ENCODE results near the gene QPCTL.

DNA sequence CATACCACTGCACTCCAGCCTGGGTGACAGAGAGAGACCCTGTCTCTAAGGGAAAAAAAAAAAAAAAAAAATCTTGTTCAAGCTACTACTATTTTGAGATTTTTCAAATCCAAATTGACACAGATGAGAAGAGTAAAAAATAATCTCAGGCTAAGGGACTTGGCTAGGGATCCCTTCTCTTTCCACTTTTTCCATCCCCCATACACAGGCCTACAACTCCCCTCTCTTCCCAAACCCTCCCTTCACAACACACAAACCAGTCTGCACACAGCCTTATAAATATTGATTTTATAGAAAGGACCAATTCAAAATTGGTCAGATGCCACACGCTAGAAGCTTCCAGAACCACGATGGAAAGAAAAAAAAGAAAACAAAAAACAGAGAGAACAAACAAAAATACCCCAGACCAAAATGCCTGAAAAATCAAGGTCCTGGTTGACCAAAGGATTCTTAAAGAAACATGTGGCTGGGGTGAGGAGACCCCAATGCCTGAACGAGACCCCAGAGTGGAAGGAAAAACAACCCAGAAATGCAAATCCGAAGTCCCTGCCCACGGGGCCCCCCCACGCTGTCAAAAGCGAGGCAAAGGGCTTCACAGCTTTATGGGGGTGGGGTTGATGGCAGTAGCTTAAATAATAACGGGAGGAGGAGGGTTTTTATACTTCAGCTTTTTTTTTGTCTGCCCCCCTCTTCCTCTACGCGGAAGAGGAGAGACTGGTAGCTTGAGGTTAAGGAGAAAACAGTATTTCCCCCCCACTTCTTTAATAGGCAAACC, 18.1 kb downstream of the QPCTL start:
- no peak for TF ChIP-seq RFX5 (IDR thresholded peaks at IDR 0.05; ENCODE audit: low read depth, low read length)
- TF ChIP-seq, protein P1, sequence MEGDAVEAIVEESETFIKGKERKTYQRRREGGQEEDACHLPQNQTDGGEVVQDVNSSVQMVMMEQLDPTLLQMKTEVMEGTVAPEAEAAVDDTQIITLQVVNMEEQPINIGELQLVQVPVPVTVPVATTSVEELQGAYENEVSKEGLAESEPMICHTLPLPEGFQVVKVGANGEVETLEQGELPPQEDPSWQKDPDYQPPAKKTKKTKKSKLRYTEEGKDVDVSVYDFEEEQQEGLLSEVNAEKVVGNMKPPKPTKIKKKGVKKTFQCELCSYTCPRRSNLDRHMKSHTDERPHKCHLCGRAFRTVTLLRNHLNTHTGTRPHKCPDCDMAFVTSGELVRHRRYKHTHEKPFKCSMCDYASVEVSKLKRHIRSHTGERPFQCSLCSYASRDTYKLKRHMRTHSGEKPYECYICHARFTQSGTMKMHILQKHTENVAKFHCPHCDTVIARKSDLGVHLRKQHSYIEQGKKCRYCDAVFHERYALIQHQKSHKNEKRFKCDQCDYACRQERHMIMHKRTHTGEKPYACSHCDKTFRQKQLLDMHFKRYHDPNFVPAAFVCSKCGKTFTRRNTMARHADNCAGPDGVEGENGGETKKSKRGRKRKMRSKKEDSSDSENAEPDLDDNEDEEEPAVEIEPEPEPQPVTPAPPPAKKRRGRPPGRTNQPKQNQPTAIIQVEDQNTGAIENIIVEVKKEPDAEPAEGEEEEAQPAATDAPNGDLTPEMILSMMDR (conservative IDR thresholded peaks at IDR 0.05; ENCODE audit: low read depth, low read length) = no peak
- no peak for TF ChIP-seq POLR2A (IDR thresholded peaks at IDR 0.05; ENCODE audit: low read depth, low read length)
- no peak for TF ChIP-seq CHD1 (IDR thresholded peaks at IDR 0.05; ENCODE audit: low read depth, low read length)
- TF ChIP-seq, protein P2, sequence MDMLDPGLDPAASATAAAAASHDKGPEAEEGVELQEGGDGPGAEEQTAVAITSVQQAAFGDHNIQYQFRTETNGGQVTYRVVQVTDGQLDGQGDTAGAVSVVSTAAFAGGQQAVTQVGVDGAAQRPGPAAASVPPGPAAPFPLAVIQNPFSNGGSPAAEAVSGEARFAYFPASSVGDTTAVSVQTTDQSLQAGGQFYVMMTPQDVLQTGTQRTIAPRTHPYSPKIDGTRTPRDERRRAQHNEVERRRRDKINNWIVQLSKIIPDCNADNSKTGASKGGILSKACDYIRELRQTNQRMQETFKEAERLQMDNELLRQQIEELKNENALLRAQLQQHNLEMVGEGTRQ (IDR thresholded peaks at IDR 0.05; ENCODE audit: low read depth, low read length) = no peak
- TF ChIP-seq CEBPB (IDR thresholded peaks at IDR 0.05; ENCODE audit: low read depth, low read length) = no peak
- TF ChIP-seq SMC3 (IDR thresholded peaks at IDR 0.05; ENCODE audit: low read depth, low read length) = no peak
- TF ChIP-seq RAD21 (IDR thresholded peaks at IDR 0.05; ENCODE audit: low read length) = no peak
- TF ChIP-seq RCOR1 (IDR thresholded peaks at IDR 0.05; ENCODE audit: insufficient replicate concordance, low read length) = no peak

Measured in IMR-90 (cell line).